CD4-positive, CD25-positive, alpha-beta regulatory T cell (primary cell): ENCODE results near the gene CERK. TPM values are rescaled to one million over a fixed set of nuclear protein-coding genes. Genes with fewer than 3 reads are reported as not detected.

Experiments used
- ATAC-seq, 2 donors: fragments of 150-1000 bp; cut with Tn5 transposase; one replicate each; pipeline ENCODE4 v1.10.0; 2021; ENCODE audit warnings: low read depth in 2 of 2, moderate number of reproducible peaks in 2 of 2, moderate library complexity in 1 of 2
- DNase-seq, 3 donors: peaks; one replicate each; pipeline versions ENCODE4 v3.0.0 to v3.0.0-alpha.2; 2012 to 2022; ENCODE audit warnings: mixed read lengths in 1 of 3
- H3K27ac ChIP-seq: one replicate; pipeline ENCODE4 v1.7.0; 2013; ENCODE audit warnings: mild to moderate bottlenecking, low read length; ENCODE audit not compliant: insufficient read depth, poor library complexity, severe bottlenecking
- H3K27me3 ChIP-seq: one replicate; pipeline ENCODE4 v1.7.0; 2013; ENCODE audit warnings: low read length; ENCODE audit not compliant: control insufficient read depth, insufficient read depth
- H3K36me3 ChIP-seq: one replicate; pipeline ENCODE4 v1.7.0; 2013; ENCODE audit warnings: mild to moderate bottlenecking, low read length, moderate library complexity; ENCODE audit not compliant: control insufficient read depth, insufficient read depth
- H3K4me1 ChIP-seq: 2 replicates; pipeline ENCODE4 v1.7.0; 2013; ENCODE audit warnings: mild to moderate bottlenecking, low read length; ENCODE audit not compliant: insufficient read depth, control insufficient read depth, poor library complexity, severe bottlenecking
- H3K4me3 ChIP-seq: one replicate; pipeline ENCODE4 v1.7.0; 2013; ENCODE audit warnings: low read depth, mild to moderate bottlenecking, low read length, moderate library complexity
- H3K9me3 ChIP-seq, 2 experiments: 1 replicate in 1 of 2; 2 replicates in 1 of 2; pipeline ENCODE4 v1.7.0; 2013; ENCODE audit warnings: low read length in 2 of 2, mild to moderate bottlenecking in 1 of 2, moderate library complexity in 1 of 2; ENCODE audit not compliant: control insufficient read depth in 2 of 2
- H3K27ac Mint-ChIP-seq, 3 donors: one replicate each; pipeline ENCODE4 v1.8.0; 2020 to 2022; ENCODE audit warnings: mild to moderate bottlenecking in 3 of 3, mixed read lengths in 3 of 3, moderate library complexity in 2 of 3
- H3K27me3 Mint-ChIP-seq: one replicate; pipeline ENCODE4 v1.8.0; 2022; ENCODE audit warnings: mild to moderate bottlenecking, mixed read lengths
- H3K36me3 Mint-ChIP-seq: one replicate; pipeline ENCODE4 v1.8.0; 2020; ENCODE audit warnings: mixed read lengths
- H3K4me1 Mint-ChIP-seq, 4 donors: one replicate each; pipeline ENCODE4 v1.8.0; 2020 to 2022; ENCODE audit warnings: mixed read lengths in 4 of 4, mild to moderate bottlenecking in 1 of 4
- H3K4me3 Mint-ChIP-seq, 4 donors: one replicate each; pipeline ENCODE4 v1.8.0; 2020 to 2022; ENCODE audit warnings: mild to moderate bottlenecking in 4 of 4, mixed read lengths in 4 of 4, moderate library complexity in 3 of 4
- H3K9me3 Mint-ChIP-seq, 7 donors: one replicate each; pipeline ENCODE4 v1.8.0; 2020 to 2022; ENCODE audit warnings: mixed read lengths in 7 of 7, mild to moderate bottlenecking in 3 of 7, moderate library complexity in 2 of 7
- polyA plus RNA-seq, 4 donors: library from polyadenylated mRNA; unstranded; fragments of 300-500 nt; fragmentation: Illumina TruSeq; gene quantifications; one replicate each; pipeline ENCODE4 v1.2.3, GENCODE V29; 2021
- total RNA-seq: library from RNA; stranded (reverse); gene quantifications from one replicate; pipeline ENCODE4 v1.2.3, GENCODE V29; 2022

The CERK gene
- total and polyA plus RNA-seq, 5 donors from 2014 or later, result 75.5 to 105 (median 85.3) TPM

DNA sequence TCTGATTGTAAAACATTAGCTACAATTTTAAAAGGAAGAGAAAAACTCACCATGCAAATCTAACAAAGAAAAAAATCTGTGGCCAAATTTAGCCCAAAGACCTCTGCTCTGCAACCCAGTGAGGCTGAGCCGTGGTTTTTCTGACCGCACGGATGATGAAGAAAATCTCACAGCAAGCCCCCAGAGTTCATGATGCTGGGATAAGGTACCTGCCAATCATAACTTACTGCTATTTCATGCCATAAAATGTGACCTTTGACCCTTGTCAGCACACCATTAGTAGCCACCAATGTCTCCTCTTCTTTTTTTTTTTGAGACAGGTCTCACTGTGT is 11.1 kb downstream of the CERK start:
- Mint-ChIP-seq H3K9me3 (peaks cover 0 to 2% (median 0%) of the 10 kb centered on the region in 7 donors), H3K4me3 (no peak overlapping the region), H3K4me1 (peaks cover 7 to 74% (median 34%) of the 10 kb centered on the region in 4 donors), H3K27ac (peak overlapping the region in 1 of 3 donors; percentile 67), H3K36me3 (peaks cover 14% of the 10 kb centered on the region), H3K27me3 (no peaks in the 10 kb centered on the region)
- no peak for ATAC-seq
- no peak overlapping the region for H3K4me3 ChIP-seq
- DNase-seq, result no peak
- peaks cover 30% of the 10 kb centered on the region for H3K4me1 ChIP-seq
- H3K27me3 ChIP-seq, result no peaks in the 10 kb centered on the region
- H3K27ac ChIP-seq, result no peak overlapping the region
- peaks cover 58% of the 10 kb centered on the region for H3K36me3 ChIP-seq
- no peaks in the 10 kb centered on the region for H3K9me3 ChIP-seq

DNA sequence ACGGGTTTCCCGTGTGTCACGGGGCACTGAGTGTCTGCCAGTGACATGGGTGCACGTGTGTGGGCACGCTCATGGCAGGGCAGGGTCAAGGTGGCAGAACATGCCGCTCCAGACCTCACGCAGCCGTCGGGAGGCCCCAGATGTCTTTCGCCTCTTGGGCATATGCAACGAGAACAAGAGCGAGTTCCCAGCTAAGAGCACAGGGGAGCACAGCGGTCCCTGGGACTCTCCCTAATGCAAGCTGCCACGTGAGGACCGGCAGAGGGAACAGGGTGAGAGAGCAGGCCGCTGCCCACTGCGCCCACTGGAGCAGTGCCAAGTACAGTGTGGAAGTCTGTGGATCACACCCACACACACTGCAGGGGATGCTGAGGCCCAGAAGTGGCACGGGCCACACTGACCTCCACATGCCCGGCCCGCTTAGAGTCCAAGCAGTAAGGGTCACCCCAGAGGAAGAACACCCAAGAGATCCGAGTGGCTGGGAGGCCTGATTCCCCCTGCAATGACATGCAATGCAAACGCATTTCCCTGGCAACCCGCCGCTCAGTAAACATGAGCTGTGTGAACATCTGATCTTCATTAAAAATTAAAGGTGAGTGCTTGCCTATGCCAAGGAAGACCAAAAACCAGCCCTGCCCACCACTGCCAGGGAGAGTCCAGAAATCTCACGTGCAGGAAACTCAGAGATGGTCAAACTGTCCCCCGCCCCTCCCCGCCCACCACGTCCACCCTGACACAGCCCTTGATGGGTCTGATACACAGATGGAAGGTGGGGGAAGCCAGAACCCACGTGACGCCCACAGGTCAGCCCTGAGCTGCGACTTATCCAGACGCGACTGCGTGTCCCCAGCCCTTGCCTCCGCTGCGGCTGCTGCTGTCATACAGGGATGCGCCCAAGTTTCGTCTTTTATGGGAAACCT is 11.7 kb downstream of the CERK start:
- no peaks in the 10 kb centered on the region for H3K9me3 ChIP-seq
- H3K27me3 ChIP-seq, result no peaks in the 10 kb centered on the region
- Mint-ChIP-seq H3K36me3 (peaks cover 9% of the 10 kb centered on the region), H3K27ac (no peak overlapping the region), H3K4me1 (peaks cover 7 to 71% (median 32%) of the 10 kb centered on the region in 4 donors), H3K4me3 (no peak overlapping the region), H3K9me3 (peaks cover 0 to 2% (median 0%) of the 10 kb centered on the region in 7 donors), H3K27me3 (no peaks in the 10 kb centered on the region)
- H3K4me1 ChIP-seq, result peaks cover 24% of the 10 kb centered on the region
- ATAC-seq (no peak), DNase-seq (no peak)
- peaks cover 52% of the 10 kb centered on the region for H3K36me3 ChIP-seq
- no peak overlapping the region for H3K4me3 ChIP-seq
- H3K27ac ChIP-seq, result no peak overlapping the region

DNA sequence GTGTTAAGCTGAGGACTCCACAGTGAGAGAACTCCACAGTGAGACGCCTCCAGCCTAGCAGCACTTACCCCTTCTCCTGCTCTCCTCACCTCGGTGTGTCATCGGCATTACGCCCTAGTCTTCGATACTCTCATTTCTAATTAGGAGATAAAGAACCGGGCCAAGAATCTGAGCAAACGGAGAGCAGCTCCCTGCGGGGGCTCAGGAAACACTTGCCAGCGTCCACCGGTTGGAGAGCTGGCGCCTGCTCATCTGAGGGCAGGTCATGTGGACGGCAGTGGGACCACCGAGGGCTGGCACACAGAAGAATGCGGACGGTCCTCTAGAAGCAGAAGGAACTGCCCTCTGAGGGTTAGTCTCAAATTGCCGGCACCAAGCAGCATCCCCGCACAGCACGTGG is 13.0 kb downstream of the CERK start:
- Histone ChIP-seq H3K9me3 (no peaks in the 10 kb centered on the region), H3K27ac (no peak overlapping the region), H3K36me3 (peaks cover 55% of the 10 kb centered on the region), H3K4me1 (peaks cover 11% of the 10 kb centered on the region), H3K4me3 (no peak overlapping the region), H3K27me3 (no peaks in the 10 kb centered on the region)
- Mint-ChIP-seq H3K27ac (no peak overlapping the region), H3K4me1 (peaks cover 7 to 59% (median 26%) of the 10 kb centered on the region in 4 donors), H3K4me3 (no peak overlapping the region), H3K27me3 (no peaks in the 10 kb centered on the region), H3K36me3 (peaks cover 12% of the 10 kb centered on the region), H3K9me3 (peaks cover 0 to 2% (median 0%) of the 10 kb centered on the region in 7 donors)
- DNase-seq (no peak), ATAC-seq (no peak)

DNA sequence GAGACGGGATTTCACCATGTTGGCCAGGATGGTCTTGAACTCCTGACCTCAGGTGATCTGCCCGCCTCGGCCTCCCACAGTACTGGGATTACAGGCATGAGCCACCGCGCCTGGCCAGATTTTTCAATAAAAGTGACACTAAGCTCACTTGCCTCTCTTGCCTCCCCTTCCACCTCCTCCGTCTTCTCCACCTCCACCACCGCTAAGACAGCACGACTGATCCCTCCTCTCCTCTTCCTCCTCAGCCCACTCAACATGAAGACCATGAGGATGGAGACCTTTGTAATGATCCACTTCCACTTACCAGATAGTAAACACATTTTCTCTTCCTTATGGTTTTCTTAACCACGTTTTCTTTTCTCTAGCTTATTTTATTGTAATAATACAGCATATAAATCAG is 14.2 kb downstream of the CERK start:
- Histone ChIP-seq H3K9me3 (no peaks in the 10 kb centered on the region), H3K36me3 (peaks cover 64% of the 10 kb centered on the region), H3K4me3 (no peak overlapping the region), H3K27ac (no peak overlapping the region), H3K27me3 (no peaks in the 10 kb centered on the region), H3K4me1 (peaks cover 10% of the 10 kb centered on the region)
- no peak overlapping the region for H3K4me3 Mint-ChIP-seq
- peaks cover 7 to 52% (median 25%) of the 10 kb centered on the region in 4 donors for H3K4me1 Mint-ChIP-seq
- peak overlapping the region; percentile 28 to 57 (median 52) for H3K27ac Mint-ChIP-seq
- H3K27me3 Mint-ChIP-seq, result no peaks in the 10 kb centered on the region
- no peak for ATAC-seq
- peaks cover 17% of the 10 kb centered on the region for H3K36me3 Mint-ChIP-seq
- DNase-seq, result no peak
- no peaks in the 10 kb centered on the region for H3K9me3 Mint-ChIP-seq

DNA sequence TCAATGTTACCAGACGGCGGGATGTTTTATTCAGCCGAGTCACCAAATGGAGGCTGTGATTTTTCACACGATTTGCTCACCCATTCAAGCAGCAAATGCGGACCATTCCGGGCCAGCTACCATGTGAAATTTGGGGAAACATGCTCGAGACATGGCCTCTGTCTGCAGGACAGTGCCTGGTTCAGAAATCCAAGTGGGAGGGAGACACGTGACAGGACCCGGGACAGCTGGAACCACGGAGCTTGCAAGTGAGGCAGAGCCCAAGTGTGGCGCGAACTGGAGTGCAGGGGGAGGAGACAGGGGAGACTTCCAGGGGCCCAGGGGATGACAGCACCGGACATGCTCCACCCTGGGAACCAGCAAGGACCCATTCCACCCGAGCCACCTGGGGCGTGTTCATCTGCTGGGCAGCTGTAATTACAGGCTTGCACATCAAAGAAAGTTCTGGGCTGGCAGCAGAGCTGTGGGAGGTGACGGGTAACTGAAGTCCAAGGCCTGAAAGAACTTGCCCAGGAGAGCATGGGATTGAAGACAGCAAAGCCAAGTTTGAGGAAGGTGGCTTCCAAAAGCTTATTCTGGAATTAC is 16.5 kb downstream of the CERK start:
- Mint-ChIP-seq H3K4me1 (peaks cover 7 to 33% (median 21%) of the 10 kb centered on the region in 4 donors), H3K4me3 (no peak overlapping the region), H3K27ac (peak overlapping the region in 1 of 3 donors; percentile 23), H3K36me3 (peaks cover 30% of the 10 kb centered on the region), H3K9me3 (no peaks in the 10 kb centered on the region), H3K27me3 (no peaks in the 10 kb centered on the region)
- no peak for ATAC-seq
- no peak for DNase-seq
- H3K27ac ChIP-seq, result no peak overlapping the region
- peaks cover 68% of the 10 kb centered on the region for H3K36me3 ChIP-seq
- no peaks in the 10 kb centered on the region for H3K4me1 ChIP-seq
- H3K4me3 ChIP-seq, result no peak overlapping the region
- H3K27me3 ChIP-seq, result no peaks in the 10 kb centered on the region
- no peaks in the 10 kb centered on the region for H3K9me3 ChIP-seq

DNA sequence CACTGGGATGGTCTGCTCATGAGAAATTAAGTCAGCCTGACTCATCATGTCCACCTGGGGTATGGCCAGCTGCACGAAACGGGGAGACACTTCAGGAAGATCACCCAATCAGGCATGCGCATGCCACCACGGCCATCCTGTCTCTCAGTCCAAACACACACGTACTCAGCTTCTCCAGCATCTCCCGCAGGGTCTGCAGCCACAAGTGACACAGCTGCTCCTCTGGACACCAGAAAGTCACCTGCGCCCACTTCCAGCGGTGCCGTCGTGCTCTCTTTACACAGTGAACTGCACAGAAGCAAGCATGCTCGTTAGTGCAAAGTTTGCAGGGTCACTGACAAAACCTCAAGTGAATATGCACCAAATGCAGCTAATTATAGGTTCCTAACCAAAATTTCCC is 18.1 kb downstream of the CERK start:
- Mint-ChIP-seq H3K9me3 (no peaks in the 10 kb centered on the region), H3K27ac (peak overlapping the region in 2 of 3 donors; percentile 79 to 87), H3K27me3 (no peaks in the 10 kb centered on the region), H3K4me1 (peaks cover 12 to 32% (median 25%) of the 10 kb centered on the region in 4 donors), H3K4me3 (no peak overlapping the region), H3K36me3 (peaks cover 39% of the 10 kb centered on the region)
- no peak for DNase-seq
- Histone ChIP-seq H3K4me1 (no peaks in the 10 kb centered on the region), H3K4me3 (no peak overlapping the region), H3K27ac (no peak overlapping the region), H3K27me3 (no peaks in the 10 kb centered on the region), H3K9me3 (no peaks in the 10 kb centered on the region), H3K36me3 (peaks cover 63% of the 10 kb centered on the region)
- ATAC-seq, result no peak

DNA sequence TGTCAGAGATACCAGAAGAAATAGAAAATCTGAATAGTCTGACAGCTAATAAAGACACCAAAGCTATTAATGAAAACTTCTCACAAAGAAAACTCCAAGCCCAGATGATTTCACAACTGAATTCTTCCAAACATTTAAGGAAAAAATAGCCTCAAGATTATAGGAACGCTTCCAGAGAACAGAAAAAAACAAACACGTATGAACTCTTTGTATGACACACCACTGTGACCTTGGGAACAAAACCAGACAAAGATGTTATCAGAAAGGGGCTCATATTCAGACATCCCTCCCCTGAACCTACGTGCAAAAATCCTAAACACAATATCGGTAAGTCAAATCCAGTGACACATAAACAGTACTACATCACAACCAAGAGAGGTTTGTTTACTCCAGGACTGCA is 23.5 kb downstream of the CERK start:
- H3K27me3 ChIP-seq, result no peaks in the 10 kb centered on the region
- peak overlapping the region; percentile 54 to 83 (median 78) for H3K27ac Mint-ChIP-seq
- no peak for ATAC-seq
- no peak overlapping the region for H3K4me3 Mint-ChIP-seq
- H3K27me3 Mint-ChIP-seq, result no peaks in the 10 kb centered on the region
- no peaks in the 10 kb centered on the region for H3K9me3 ChIP-seq
- H3K4me1 ChIP-seq, result no peaks in the 10 kb centered on the region
- H3K4me3 ChIP-seq, result no peak overlapping the region
- H3K9me3 Mint-ChIP-seq, result no peaks in the 10 kb centered on the region
- no peak overlapping the region for H3K27ac ChIP-seq
- no peak for DNase-seq
- peaks cover 5 to 25% (median 22%) of the 10 kb centered on the region in 4 donors for H3K4me1 Mint-ChIP-seq
- peaks cover 83% of the 10 kb centered on the region for H3K36me3 ChIP-seq
- peaks cover 55% of the 10 kb centered on the region for H3K36me3 Mint-ChIP-seq
